Endothelial cell (in vitro differentiated cells): ENCODE measurements around the gene ABLIM1. TPM values are rescaled to one million over a fixed set of nuclear protein-coding genes. Genes with fewer than 3 reads are reported as not detected.

Experiments
- DNase-seq: peaks from one replicate; pipeline ENCODE4 v3.0.0; 2021; ENCODE audit warnings: low spot score
- H3K27ac Mint-ChIP-seq: one replicate; pipeline ENCODE4 v1.8.0; 2021; ENCODE audit warnings: mixed read lengths, inconsistent platforms; ENCODE audit not compliant: unreplicated experiment
- H3K27me3 Mint-ChIP-seq: one replicate; pipeline ENCODE4 v1.8.0; 2021; ENCODE audit warnings: mild to moderate bottlenecking, moderate library complexity, mixed read lengths, inconsistent platforms; ENCODE audit not compliant: unreplicated experiment
- H3K36me3 Mint-ChIP-seq: one replicate; pipeline ENCODE4 v1.8.0; 2021; ENCODE audit warnings: mild to moderate bottlenecking, low read depth, mixed read lengths, inconsistent platforms; ENCODE audit not compliant: unreplicated experiment
- H3K4me1 Mint-ChIP-seq: one replicate; pipeline ENCODE4 v1.8.0; 2021; ENCODE audit warnings: mild to moderate bottlenecking, mixed read lengths, inconsistent platforms; ENCODE audit not compliant: unreplicated experiment
- H3K4me3 Mint-ChIP-seq: one replicate; pipeline ENCODE4 v1.8.0; 2021; ENCODE audit warnings: mild to moderate bottlenecking, mixed read lengths, inconsistent platforms; ENCODE audit not compliant: unreplicated experiment
- H3K9me3 Mint-ChIP-seq: one replicate; pipeline ENCODE4 v1.8.0; 2021; ENCODE audit warnings: mixed read lengths, inconsistent platforms; ENCODE audit not compliant: unreplicated experiment
- total RNA-seq: library from RNA; stranded (reverse); fragmentation: NEBNext Ultra II Directional; extraction: Animal tissue kit (Norgen Biotek cat#: 25700); gene quantifications from one replicate; pipeline ENCODE4 v1.2.1, GENCODE V29; 2021; ENCODE audit not compliant: unreplicated experiment
- TF ChIP-seq, protein P1 (sequence below): fragments of 200-600 bp; sonication (generic); IDR thresholded peaks from one replicate; pipeline ENCODE4 v1.5.0; 2021; ENCODE audit warnings: antibody characterized with exemption; ENCODE audit not compliant: unreplicated experiment

The ABLIM1 gene
- total RNA-seq, 1 donor from 2014 or later: 55.9 TPM

DNA sequence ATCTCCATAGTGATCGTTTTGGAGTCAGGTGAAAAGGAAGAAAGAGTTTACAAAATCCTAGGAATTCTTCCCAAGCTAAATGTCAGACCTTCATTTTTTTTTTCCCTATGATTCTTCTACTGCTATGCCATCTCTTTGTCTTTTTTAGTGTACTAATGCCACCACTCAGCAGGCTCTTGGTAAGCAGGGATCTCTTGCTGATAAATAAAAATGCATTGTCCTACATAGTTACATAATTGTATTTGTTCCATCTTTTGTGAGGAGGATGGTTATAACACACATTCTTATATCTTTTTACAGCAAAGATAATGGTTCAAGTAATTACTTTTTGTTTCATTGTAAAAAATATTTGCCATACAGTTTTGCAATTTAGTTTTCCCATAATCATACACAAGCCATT lies 217.0 kb downstream of the ABLIM1 start:
- Mint-ChIP-seq H3K4me1 (peaks cover 14% of the 10 kb centered on the region), H3K36me3 (peaks cover 31% of the 10 kb centered on the region), H3K27ac (no peak overlapping the region), H3K4me3 (no peak overlapping the region), H3K27me3 (no peaks in the 10 kb centered on the region), H3K9me3 (no peaks in the 10 kb centered on the region)
- no peak for DNase-seq
- TF ChIP-seq, protein P1, sequence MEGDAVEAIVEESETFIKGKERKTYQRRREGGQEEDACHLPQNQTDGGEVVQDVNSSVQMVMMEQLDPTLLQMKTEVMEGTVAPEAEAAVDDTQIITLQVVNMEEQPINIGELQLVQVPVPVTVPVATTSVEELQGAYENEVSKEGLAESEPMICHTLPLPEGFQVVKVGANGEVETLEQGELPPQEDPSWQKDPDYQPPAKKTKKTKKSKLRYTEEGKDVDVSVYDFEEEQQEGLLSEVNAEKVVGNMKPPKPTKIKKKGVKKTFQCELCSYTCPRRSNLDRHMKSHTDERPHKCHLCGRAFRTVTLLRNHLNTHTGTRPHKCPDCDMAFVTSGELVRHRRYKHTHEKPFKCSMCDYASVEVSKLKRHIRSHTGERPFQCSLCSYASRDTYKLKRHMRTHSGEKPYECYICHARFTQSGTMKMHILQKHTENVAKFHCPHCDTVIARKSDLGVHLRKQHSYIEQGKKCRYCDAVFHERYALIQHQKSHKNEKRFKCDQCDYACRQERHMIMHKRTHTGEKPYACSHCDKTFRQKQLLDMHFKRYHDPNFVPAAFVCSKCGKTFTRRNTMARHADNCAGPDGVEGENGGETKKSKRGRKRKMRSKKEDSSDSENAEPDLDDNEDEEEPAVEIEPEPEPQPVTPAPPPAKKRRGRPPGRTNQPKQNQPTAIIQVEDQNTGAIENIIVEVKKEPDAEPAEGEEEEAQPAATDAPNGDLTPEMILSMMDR: no peak

DNA sequence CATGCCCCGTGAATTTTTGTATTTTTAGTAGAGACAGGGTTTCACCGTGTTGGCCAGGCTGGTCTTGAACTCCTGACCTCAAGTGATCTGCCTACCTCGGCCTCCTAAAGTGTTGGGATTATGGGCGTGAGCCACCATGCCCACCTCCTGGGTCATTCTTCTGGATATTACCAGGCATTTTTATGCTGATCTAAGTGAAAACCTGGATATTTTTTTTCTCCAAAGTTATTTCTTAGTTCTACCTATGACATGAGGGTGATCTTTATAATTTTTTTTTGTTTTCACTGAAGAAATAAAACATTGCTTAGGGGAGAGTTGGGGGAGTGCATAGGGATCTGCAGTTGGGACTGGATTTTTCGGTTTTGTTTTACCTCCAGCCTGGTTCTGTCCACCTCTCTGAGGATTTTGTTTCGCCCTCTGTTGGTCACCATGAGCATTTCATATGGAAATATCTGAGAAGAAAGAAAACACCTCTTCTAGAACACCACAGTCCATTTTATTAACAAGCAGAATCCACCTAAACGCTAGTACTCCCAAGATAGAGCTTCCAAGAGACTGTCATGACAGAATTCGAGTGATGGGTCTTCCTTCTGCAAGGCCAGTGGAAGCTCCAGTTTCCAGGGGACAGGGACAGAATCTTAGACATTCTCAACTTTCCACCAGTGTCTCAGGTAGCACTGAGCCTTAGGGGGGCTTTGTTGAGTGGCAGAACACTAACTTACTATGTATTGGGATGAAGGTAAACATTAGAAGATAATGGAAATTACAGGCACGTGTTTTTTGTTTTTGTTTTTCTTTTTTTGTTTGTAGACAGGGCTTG lies 220.4 kb downstream of the ABLIM1 start:
- Mint-ChIP-seq H3K4me3 (peak overlapping the region; percentile 28), H3K9me3 (no peaks in the 10 kb centered on the region), H3K27ac (no peak overlapping the region), H3K27me3 (no peaks in the 10 kb centered on the region), H3K36me3 (peaks cover 32% of the 10 kb centered on the region), H3K4me1 (no peaks in the 10 kb centered on the region)
- TF ChIP-seq, protein P1: peak; percentile 76
- DNase-seq: no peak

DNA sequence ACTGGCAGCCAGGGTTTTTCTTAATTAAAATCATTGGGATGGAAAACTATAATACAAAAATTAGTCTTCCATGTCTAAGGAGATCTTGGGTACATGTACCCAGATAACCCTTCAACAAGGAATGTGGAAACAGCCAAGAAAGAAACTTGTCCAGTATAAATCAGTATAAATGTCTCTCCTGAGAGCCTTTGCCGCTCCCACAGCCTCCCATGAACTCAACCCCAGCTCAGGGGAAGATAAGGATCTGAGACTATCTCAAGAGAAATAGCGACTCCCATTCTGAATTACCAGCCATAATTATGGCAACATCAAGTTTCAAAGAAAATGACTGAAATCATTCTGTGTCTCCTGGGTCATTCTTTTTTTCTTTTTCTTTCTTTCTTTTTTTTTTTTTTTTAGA lies 221.1 kb downstream of the ABLIM1 start:
- DNase-seq: no peak
- H3K27me3 Mint-ChIP-seq: no peaks in the 10 kb centered on the region
- no peaks in the 10 kb centered on the region for H3K9me3 Mint-ChIP-seq
- no peak overlapping the region for H3K4me3 Mint-ChIP-seq
- peaks cover 32% of the 10 kb centered on the region for H3K36me3 Mint-ChIP-seq
- H3K27ac Mint-ChIP-seq: no peak overlapping the region
- TF ChIP-seq, protein P1: no peak
- no peaks in the 10 kb centered on the region for H3K4me1 Mint-ChIP-seq

DNA sequence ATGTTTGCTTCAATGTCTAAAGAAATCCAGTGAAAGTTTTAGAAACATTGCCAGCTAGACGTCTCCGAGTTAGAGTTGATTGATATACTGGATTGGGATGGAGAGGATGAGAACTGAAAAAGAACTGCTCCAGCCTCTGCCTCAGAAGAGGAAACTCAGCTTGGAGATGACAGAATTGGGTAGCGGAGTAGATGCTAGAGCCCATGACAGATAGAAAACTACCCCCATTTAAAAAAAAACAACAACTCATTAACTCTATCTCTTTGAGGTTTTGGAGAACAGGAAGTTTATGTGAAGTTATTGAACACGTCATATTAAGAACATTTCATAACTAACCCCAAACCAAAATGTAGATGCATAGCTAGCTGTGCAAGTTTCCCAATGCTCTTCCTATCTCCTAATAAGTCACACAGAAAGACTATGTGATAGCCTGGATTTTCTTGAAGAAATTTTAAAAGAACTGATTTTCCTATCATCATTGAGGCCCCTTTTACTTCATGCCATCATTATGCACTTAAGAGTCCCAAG lies 225.4 kb downstream of the ABLIM1 start:
- no peak overlapping the region for H3K4me3 Mint-ChIP-seq
- peaks cover 14% of the 10 kb centered on the region for H3K36me3 Mint-ChIP-seq
- no peaks in the 10 kb centered on the region for H3K9me3 Mint-ChIP-seq
- no peak overlapping the region for H3K27ac Mint-ChIP-seq
- DNase-seq: no peak
- H3K4me1 Mint-ChIP-seq: no peaks in the 10 kb centered on the region
- TF ChIP-seq, protein P1: no peak
- H3K27me3 Mint-ChIP-seq: no peaks in the 10 kb centered on the region
